K562 (cell line): ENCODE data around the gene CHAF1A. TPM values are rescaled to one million over a fixed set of nuclear protein-coding genes. Genes with fewer than 3 reads are reported as not detected.

Experiments used
- ZNF699 ChIP-seq: fragments of 250-450 bp; sonication (Bioruptor Pico); IDR thresholded peaks from 2 replicates; pipeline ENCODE4 v1.8.0; 2021; ENCODE audit warnings: mild to moderate bottlenecking, moderate library complexity; ENCODE audit not compliant: insufficient replicate concordance
- polyA plus RNA-seq, 8 experiments: library from polyadenylated mRNA; depleted of rRNA in 4 of 8; stranded (reverse) in 5 of 8; unstranded in 3 of 8; fragments of >200 nt; fragmentation: Nextera tagmentation in 2 of 8; fragmentation: Illumina TruSeq in 1 of 8; extraction: Ambion mirVana in 2 of 8; extraction: Trizol in 1 of 8; gene quantifications; 2 replicates each; pipeline versions ENCODE4 v1.2.1 to v1.2.3, GENCODE V29; 2011 to 2014; ENCODE audit warnings: inconsistent platforms in 1 of 8, missing spikeins in 1 of 8
- total RNA-seq, 7 experiments: library from RNA; depleted of rRNA in 6 of 7; stranded (reverse); fragments of >200 nt in 6 of 7; fragmentation: Illumina TruSeq in 2 of 7; extraction: Trizol in 2 of 7; gene quantifications; 2 replicates each; pipeline versions ENCODE4 v1.2.1 to v1.2.3, GENCODE V29; 2011 to 2021; ENCODE audit warnings: low replicate concordance in 1 of 7
- TF ChIP-seq, protein P1 (sequence below), 2 experiments: fragments of 450-650 bp; formaldehyde crosslinking in 1 of 2; IDR thresholded peaks; 2 replicates each; pipeline versions ENCODE4 v1.4.0 to v1.6.1; 2014 to 2020; ENCODE audit warnings: mild to moderate bottlenecking in 2 of 2, borderline replicate concordance in 1 of 2, low read depth in 1 of 2

CHAF1A gene
- total and polyA plus RNA-seq, 9 of the 15 experiments (the other 6 are each of a cell fraction or from before 2014, with no cell fraction given) = 1.6 to 86.9 (median 45.2) TPM

DNA sequence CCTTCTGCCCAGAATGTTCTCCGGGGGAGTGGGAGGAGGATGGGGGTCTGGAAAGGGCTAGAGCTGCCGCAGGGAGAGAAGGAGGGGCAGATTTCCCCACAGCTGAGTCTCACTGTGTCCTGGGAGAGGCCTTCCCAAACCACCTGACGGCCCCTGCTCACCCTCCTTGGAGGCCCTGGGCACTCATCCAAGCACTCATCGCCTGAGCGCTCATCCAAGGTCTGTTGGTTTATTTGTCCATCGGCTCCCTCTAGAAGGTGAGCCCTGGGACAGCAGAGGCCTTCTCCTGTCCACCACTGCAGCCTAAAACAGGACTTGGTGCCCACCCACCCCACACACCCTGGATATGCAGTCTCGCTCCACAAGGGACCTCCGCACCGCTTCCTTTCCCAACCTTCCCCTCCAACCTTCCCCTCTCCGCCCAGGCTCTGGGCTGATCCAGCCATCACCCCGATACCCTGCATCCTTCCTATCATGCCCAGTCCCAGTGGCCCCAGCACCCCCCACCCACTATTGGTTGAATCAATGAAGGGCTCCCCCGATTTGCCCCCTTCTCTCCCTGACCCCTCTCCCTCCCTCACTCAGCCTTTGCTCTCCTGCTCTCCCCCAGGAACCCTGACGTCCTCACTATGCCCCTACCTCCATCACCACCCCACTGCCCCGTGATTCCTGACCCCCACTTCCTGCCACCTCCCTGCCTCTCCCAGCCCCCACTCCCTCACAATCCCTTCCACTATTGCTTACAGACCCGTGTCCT, 53.5 kb downstream of the CHAF1A start (continued):
- TF ChIP-seq, protein P1, sequence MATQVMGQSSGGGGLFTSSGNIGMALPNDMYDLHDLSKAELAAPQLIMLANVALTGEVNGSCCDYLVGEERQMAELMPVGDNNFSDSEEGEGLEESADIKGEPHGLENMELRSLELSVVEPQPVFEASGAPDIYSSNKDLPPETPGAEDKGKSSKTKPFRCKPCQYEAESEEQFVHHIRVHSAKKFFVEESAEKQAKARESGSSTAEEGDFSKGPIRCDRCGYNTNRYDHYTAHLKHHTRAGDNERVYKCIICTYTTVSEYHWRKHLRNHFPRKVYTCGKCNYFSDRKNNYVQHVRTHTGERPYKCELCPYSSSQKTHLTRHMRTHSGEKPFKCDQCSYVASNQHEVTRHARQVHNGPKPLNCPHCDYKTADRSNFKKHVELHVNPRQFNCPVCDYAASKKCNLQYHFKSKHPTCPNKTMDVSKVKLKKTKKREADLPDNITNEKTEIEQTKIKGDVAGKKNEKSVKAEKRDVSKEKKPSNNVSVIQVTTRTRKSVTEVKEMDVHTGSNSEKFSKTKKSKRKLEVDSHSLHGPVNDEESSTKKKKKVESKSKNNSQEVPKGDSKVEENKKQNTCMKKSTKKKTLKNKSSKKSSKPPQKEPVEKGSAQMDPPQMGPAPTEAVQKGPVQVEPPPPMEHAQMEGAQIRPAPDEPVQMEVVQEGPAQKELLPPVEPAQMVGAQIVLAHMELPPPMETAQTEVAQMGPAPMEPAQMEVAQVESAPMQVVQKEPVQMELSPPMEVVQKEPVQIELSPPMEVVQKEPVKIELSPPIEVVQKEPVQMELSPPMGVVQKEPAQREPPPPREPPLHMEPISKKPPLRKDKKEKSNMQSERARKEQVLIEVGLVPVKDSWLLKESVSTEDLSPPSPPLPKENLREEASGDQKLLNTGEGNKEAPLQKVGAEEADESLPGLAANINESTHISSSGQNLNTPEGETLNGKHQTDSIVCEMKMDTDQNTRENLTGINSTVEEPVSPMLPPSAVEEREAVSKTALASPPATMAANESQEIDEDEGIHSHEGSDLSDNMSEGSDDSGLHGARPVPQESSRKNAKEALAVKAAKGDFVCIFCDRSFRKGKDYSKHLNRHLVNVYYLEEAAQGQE (IDR thresholded peaks at IDR 0.05; ENCODE audit: borderline replicate concordance) = peak; percentile 14; the same call in 1 of the 2 replicates
- TF ChIP-seq, protein P1 (CRISPR knock-in tag; IDR thresholded peaks at IDR 0.05; ENCODE audit: low read depth) = no peak
- no peak for TF ChIP-seq ZNF699
